Effector memory CD8-positive, alpha-beta T cell (primary cell): ENCODE data around the gene RHOBTB1.
"Not testable (repeated sequence)": the region's sequence is repeated elsewhere in the genome, so short reads cannot be mapped to it uniquely, and the experiment has no call there.

ENCODE experiments used
- ATAC-seq: fragments of 150-1000 bp; cut with Tn5 transposase; replicated peaks from 2 replicates; pipeline ENCODE4 v1.10.0; 2021; ENCODE audit warnings: mild to moderate bottlenecking, moderate library complexity
- DNase-seq, 3 experiments: peaks; one replicate each; pipeline ENCODE4 v3.0.0; 2021
- H3K27ac Mint-ChIP-seq, 2 donors: one replicate each; pipeline ENCODE4 v1.8.0; 2022; ENCODE audit warnings: mild to moderate bottlenecking in 2 of 2, mixed read lengths in 2 of 2, moderate library complexity in 2 of 2
- H3K27me3 Mint-ChIP-seq, 2 donors: one replicate each; pipeline ENCODE4 v1.8.0; 2022; ENCODE audit warnings: mixed read lengths in 2 of 2
- H3K36me3 Mint-ChIP-seq: one replicate; pipeline ENCODE4 v1.8.0; 2022; ENCODE audit warnings: mild to moderate bottlenecking, moderate library complexity, mixed read lengths; ENCODE audit not compliant: insufficient read depth
- H3K4me1 Mint-ChIP-seq, 2 donors: one replicate each; pipeline ENCODE4 v1.8.0; 2022; ENCODE audit warnings: low read depth in 2 of 2, mixed read lengths in 2 of 2
- H3K4me3 Mint-ChIP-seq, 2 donors: one replicate each; pipeline ENCODE4 v1.8.0; 2022; ENCODE audit warnings: mild to moderate bottlenecking in 2 of 2, mixed read lengths in 2 of 2, moderate library complexity in 2 of 2
- H3K9me3 Mint-ChIP-seq, 2 donors: one replicate each; pipeline ENCODE4 v1.8.0; 2022; ENCODE audit warnings: mixed read lengths in 2 of 2

RHOBTB1 gene

GRCh38 chr10:60916025-60916424 lies 28.0 kb downstream of the RHOBTB1 start:
- H3K36me3 Mint-ChIP-seq = no peaks in the 10 kb centered on the region
- H3K4me1 Mint-ChIP-seq = peaks cover 1 to 2% of the 10 kb centered on the region in 2 donors
- H3K27ac Mint-ChIP-seq = no peak overlapping the region
- H3K9me3 Mint-ChIP-seq = peaks cover 0 to 7% of the 10 kb centered on the region in 2 donors
- H3K4me3 Mint-ChIP-seq = no peak overlapping the region
- DNase-seq (no peak), ATAC-seq (no peak)
- H3K27me3 Mint-ChIP-seq = peaks cover 18 to 31% of the 10 kb centered on the region in 2 donors

GRCh38 chr10:60914690-60915141 lies 29.3 kb downstream of the RHOBTB1 start:
- H3K27me3 Mint-ChIP-seq = peaks cover 18 to 29% of the 10 kb centered on the region in 2 donors
- peaks cover 6 to 7% of the 10 kb centered on the region in 2 donors for H3K4me1 Mint-ChIP-seq
- no peaks in the 10 kb centered on the region for H3K36me3 Mint-ChIP-seq
- ATAC-seq (no peak), DNase-seq (no peak)
- no peak overlapping the region for H3K27ac Mint-ChIP-seq
- H3K9me3 Mint-ChIP-seq = peaks cover 0 to 7% of the 10 kb centered on the region in 2 donors
- H3K4me3 Mint-ChIP-seq = no peak overlapping the region

GRCh38 chr10:60913657-60914056 lies 30.3 kb downstream of the RHOBTB1 start:
- ATAC-seq (no peak), DNase-seq (no peak)
- Mint-ChIP-seq H3K27ac (no peak overlapping the region), H3K9me3 (peaks cover 0 to 7% of the 10 kb centered on the region in 2 donors), H3K4me3 (no peak overlapping the region), H3K4me1 (peaks cover 6 to 7% of the 10 kb centered on the region in 2 donors), H3K27me3 (peaks cover 18 to 29% of the 10 kb centered on the region in 2 donors), H3K36me3 (no peaks in the 10 kb centered on the region)

- ATAC-seq = no peak
- H3K27ac Mint-ChIP-seq = no peak overlapping the region
- peaks cover 6 to 7% of the 10 kb centered on the region in 2 donors for H3K4me1 Mint-ChIP-seq
- H3K27me3 Mint-ChIP-seq = peaks cover 14 to 29% of the 10 kb centered on the region in 2 donors
- peaks cover 0 to 7% of the 10 kb centered on the region in 2 donors for H3K9me3 Mint-ChIP-seq
- no peak overlapping the region for H3K4me3 Mint-ChIP-seq
- H3K36me3 Mint-ChIP-seq = no peaks in the 10 kb centered on the region
- no peak for DNase-seq
Observed at GRCh38 chr10:60913071-60913470, 30.9 kb downstream of the RHOBTB1 start.

- ATAC-seq = no peak
- Mint-ChIP-seq H3K27ac (no peak overlapping the region), H3K4me3 (no peak overlapping the region), H3K4me1 (peaks cover 6 to 7% of the 10 kb centered on the region in 2 donors), H3K36me3 (no peaks in the 10 kb centered on the region), H3K9me3 (no peaks in the 10 kb centered on the region), H3K27me3 (peaks cover 6 to 29% of the 10 kb centered on the region in 2 donors)
- DNase-seq = no peak
Observed at GRCh38 chr10:60911715-60912114, 32.3 kb downstream of the RHOBTB1 start.

DNA sequence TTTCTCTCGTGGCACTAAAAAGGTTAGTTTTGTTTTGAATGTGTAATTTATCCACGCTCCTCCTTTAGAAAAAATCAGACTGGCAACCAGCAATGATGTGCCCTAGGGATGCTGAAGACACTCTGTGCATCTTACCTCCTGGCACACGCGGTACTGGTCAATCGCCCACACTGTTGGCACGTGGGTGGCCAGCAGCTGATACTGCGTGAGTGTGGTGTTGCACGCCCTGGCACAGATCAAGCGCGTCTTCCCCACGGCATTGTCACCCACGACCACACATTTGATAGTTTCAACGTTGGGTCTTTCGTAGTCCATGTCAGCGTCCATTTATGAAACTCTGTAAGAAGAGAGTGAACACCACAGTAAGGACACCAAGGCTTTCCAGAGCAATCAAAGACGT lies 32.8 kb downstream of the RHOBTB1 start:
- DNase-seq = no peak
- Mint-ChIP-seq H3K4me3 (no peak overlapping the region), H3K4me1 (peaks cover 6 to 7% of the 10 kb centered on the region in 2 donors), H3K27me3 (peaks cover 6 to 29% of the 10 kb centered on the region in 2 donors), H3K36me3 (no peaks in the 10 kb centered on the region), H3K9me3 (no peaks in the 10 kb centered on the region), H3K27ac (no peak overlapping the region)
- no peak for ATAC-seq

- ATAC-seq (no peak), DNase-seq (no peak)
- Mint-ChIP-seq H3K9me3 (no peaks in the 10 kb centered on the region), H3K36me3 (no peaks in the 10 kb centered on the region), H3K27me3 (peaks cover 6 to 29% of the 10 kb centered on the region in 2 donors), H3K4me3 (no peak overlapping the region), H3K4me1 (peaks cover 6 to 7% of the 10 kb centered on the region in 2 donors), H3K27ac (no peak overlapping the region)
Observed at GRCh38 chr10:60910543-60910942, 33.4 kb downstream of the RHOBTB1 start.

- no peaks in the 10 kb centered on the region for H3K36me3 Mint-ChIP-seq
- H3K27ac Mint-ChIP-seq = no peak overlapping the region
- peaks cover 6 to 7% of the 10 kb centered on the region in 2 donors for H3K4me1 Mint-ChIP-seq
- DNase-seq (no peak), ATAC-seq (no peak)
- H3K9me3 Mint-ChIP-seq = no peaks in the 10 kb centered on the region
- H3K27me3 Mint-ChIP-seq = peaks cover 13 to 34% of the 10 kb centered on the region in 2 donors
- H3K4me3 Mint-ChIP-seq = no peak overlapping the region
Observed at GRCh38 chr10:60908896-60909295, 35.1 kb downstream of the RHOBTB1 start.

- Mint-ChIP-seq H3K4me3 (no peak overlapping the region), H3K27ac (no peak overlapping the region), H3K4me1 (peaks cover 6 to 7% of the 10 kb centered on the region in 2 donors), H3K9me3 (no peaks in the 10 kb centered on the region), H3K36me3 (no peaks in the 10 kb centered on the region), H3K27me3 (peaks cover 13 to 30% of the 10 kb centered on the region in 2 donors)
- ATAC-seq (no peak), DNase-seq (no peak)
Observed at GRCh38 chr10:60908031-60908430, 36.0 kb downstream of the RHOBTB1 start.

GRCh38 chr10:60907236-60907635 lies 36.7 kb downstream of the RHOBTB1 start:
- Mint-ChIP-seq H3K4me1 (peaks cover 6 to 7% of the 10 kb centered on the region in 2 donors), H3K9me3 (no peaks in the 10 kb centered on the region), H3K36me3 (no peaks in the 10 kb centered on the region), H3K27ac (no peak overlapping the region), H3K4me3 (no peak overlapping the region), H3K27me3 (peaks cover 16 to 33% of the 10 kb centered on the region in 2 donors)
- DNase-seq (no peak), ATAC-seq (no peak)

- H3K27ac Mint-ChIP-seq, DNase-seq, H3K4me3 Mint-ChIP-seq, H3K9me3 Mint-ChIP-seq, ATAC-seq, H3K36me3 Mint-ChIP-seq, H3K4me1 Mint-ChIP-seq: not testable (repeated sequence)
- H3K27me3 Mint-ChIP-seq = peaks cover 16 to 33% of the 10 kb centered on the region in 2 donors
Observed at GRCh38 chr10:60906825-60907224, 37.2 kb downstream of the RHOBTB1 start.

GRCh38 chr10:60906411-60906810 lies 37.6 kb downstream of the RHOBTB1 start:
- no peaks in the 10 kb centered on the region for H3K36me3 Mint-ChIP-seq
- DNase-seq = no peak
- no peak overlapping the region for H3K4me3 Mint-ChIP-seq
- H3K27ac Mint-ChIP-seq = no peak overlapping the region
- peaks cover 4 to 7% of the 10 kb centered on the region in 2 donors for H3K4me1 Mint-ChIP-seq
- no peaks in the 10 kb centered on the region for H3K9me3 Mint-ChIP-seq
- ATAC-seq = no peak
- H3K27me3 Mint-ChIP-seq = peaks cover 16 to 29% of the 10 kb centered on the region in 2 donors

- H3K27ac Mint-ChIP-seq = no peak overlapping the region
- ATAC-seq = no peak
- DNase-seq = no peak
- H3K4me3 Mint-ChIP-seq = no peak overlapping the region
- H3K27me3 Mint-ChIP-seq = peaks cover 16 to 21% of the 10 kb centered on the region in 2 donors
- peaks cover under 1 to 2% of the 10 kb centered on the region in 2 donors for H3K4me1 Mint-ChIP-seq
- no peaks in the 10 kb centered on the region for H3K36me3 Mint-ChIP-seq
- no peaks in the 10 kb centered on the region for H3K9me3 Mint-ChIP-seq
Observed at GRCh38 chr10:60905580-60905979, 38.4 kb downstream of the RHOBTB1 start.

DNA sequence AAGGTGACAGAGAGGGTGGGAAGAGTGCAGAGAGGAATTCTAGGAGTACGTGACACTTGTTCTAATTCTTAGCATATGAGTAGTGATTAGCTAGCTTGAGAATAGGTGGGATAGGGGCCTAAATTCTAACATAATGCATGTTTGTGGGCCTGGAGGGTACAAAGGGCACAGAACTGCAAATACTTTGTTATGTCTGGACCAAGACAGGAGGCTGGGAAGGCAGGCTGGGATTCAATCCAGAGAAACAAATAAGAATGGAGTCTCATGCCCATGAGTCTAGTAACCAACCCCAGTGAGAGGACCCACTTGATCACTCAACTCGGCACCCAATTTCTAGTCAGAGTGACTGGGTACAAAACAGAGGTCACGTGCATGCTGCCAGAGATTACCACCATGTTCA lies 40.9 kb downstream of the RHOBTB1 start:
- DNase-seq = no peak
- H3K27ac Mint-ChIP-seq = no peak overlapping the region
- no peak overlapping the region for H3K4me3 Mint-ChIP-seq
- H3K27me3 Mint-ChIP-seq = peaks cover 23 to 30% of the 10 kb centered on the region in 2 donors
- ATAC-seq = no peak
- no peaks in the 10 kb centered on the region for H3K9me3 Mint-ChIP-seq
- no peaks in the 10 kb centered on the region for H3K36me3 Mint-ChIP-seq
- H3K4me1 Mint-ChIP-seq = no peaks in the 10 kb centered on the region
